Transverse colon (tissue), 4 donors: Measurements from ENCODE around the gene CPM.

Experiments used
- POLR2A ChIP-seq: fragments of 450-650 bp; IDR thresholded peaks from one replicate; pipeline ENCODE4 v1.6.1; 2016; ENCODE audit warnings: antibody characterized with exemption, mild to moderate bottlenecking, moderate library complexity
- POLR2AphosphoS5 ChIP-seq, 3 donors: sonication (generic); formaldehyde crosslinking; IDR thresholded peaks; one replicate each; pipeline ENCODE4 v1.6.1; 2016; ENCODE audit warnings: antibody characterized with exemption in 3 of 3
- TF ChIP-seq, protein P1 (sequence below), 5 experiments: fragments of 200-600 bp in 3 of 5; fragments of 450-650 bp in 2 of 5; sonication (generic) in 3 of 5; IDR thresholded peaks; 1 replicate in 2 of 5; 2 replicates in 3 of 5; pipeline ENCODE4 v1.5.1; 2016 to 2017; ENCODE audit warnings: antibody characterized with exemption in 5 of 5, inconsistent platforms in 3 of 5, mild to moderate bottlenecking in 2 of 5, moderate library complexity in 1 of 5

DNA sequence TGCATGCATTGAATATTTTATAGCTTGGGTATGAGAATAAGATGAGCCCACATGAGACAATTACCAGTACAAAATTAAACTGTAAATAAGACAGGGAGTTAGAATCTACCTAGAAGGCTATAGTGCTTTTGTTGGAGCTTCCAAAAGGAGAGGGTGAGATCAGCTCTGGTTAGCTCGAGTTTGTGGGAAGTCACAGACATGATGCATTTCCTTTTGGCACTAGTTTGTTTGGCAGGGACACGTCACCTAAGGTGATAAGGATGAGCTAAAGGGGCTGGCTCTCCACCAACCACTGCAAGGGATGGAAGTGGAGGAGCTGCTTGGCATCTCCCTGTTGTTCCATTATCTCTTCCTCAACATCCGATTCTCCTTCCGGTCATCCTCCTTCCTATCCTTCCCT, 48.5 kb upstream of the CPM start:
- TF ChIP-seq, protein P1, sequence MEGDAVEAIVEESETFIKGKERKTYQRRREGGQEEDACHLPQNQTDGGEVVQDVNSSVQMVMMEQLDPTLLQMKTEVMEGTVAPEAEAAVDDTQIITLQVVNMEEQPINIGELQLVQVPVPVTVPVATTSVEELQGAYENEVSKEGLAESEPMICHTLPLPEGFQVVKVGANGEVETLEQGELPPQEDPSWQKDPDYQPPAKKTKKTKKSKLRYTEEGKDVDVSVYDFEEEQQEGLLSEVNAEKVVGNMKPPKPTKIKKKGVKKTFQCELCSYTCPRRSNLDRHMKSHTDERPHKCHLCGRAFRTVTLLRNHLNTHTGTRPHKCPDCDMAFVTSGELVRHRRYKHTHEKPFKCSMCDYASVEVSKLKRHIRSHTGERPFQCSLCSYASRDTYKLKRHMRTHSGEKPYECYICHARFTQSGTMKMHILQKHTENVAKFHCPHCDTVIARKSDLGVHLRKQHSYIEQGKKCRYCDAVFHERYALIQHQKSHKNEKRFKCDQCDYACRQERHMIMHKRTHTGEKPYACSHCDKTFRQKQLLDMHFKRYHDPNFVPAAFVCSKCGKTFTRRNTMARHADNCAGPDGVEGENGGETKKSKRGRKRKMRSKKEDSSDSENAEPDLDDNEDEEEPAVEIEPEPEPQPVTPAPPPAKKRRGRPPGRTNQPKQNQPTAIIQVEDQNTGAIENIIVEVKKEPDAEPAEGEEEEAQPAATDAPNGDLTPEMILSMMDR (IDR thresholded peaks at IDR 0.05) = no peak
- TF ChIP-seq POLR2AphosphoS5 (IDR thresholded peaks at IDR 0.05) (no peak), POLR2A (no peak)
